SK-N-SH (cell line): Measurements from ENCODE around the gene PERM1. TPM values are rescaled to one million over a fixed set of nuclear protein-coding genes. Genes with fewer than 3 reads are reported as not detected.

Experiments
- CTCF ChIA-PET: fragments of 300-600, 350-600 bp; formaldehyde crosslinking; extraction: SDS; loops from one replicate; lab custom pipeline; 2021; lab: Yijun Ruan, JAX
- POLR2A ChIA-PET: fragments of 350-600 bp; sonication (Branson Sonifier 250); formaldehyde crosslinking; extraction: SDS; loops from one replicate; lab custom pipeline; 2020; ENCODE audit warnings: antibody characterized with exemption, inconsistent platforms; lab: Yijun Ruan, JAX
- DNase-seq: peaks from one replicate; pipeline ENCODE4 v3.0.0; 2012
- H2AFZ ChIP-seq: fragments of 200-600 bp; sonication (generic); 2 replicates; pipeline ENCODE4 v1.8.1; 2016; ENCODE audit warnings: antibody characterized with exemption, mild to moderate bottlenecking, low read depth
- H3F3A ChIP-seq: fragments of 200-600 bp; sonication (generic); replicated peaks from 2 replicates; pipeline ENCODE3; 2016; ENCODE audit warnings: antibody characterized with exemption, mild to moderate bottlenecking; ENCODE audit not compliant: insufficient read depth
- H3K27ac ChIP-seq, 2 experiments: fragments of 200-500 bp in 1 of 2; fragments of 200-600 bp in 1 of 2; sonication (Bioruptor generic) in 1 of 2; sonication (generic), shearing (Covaris generic) in 1 of 2; 2 replicates each; pipeline versions ENCODE4 v1.5.1 to v1.6.1; 2014 to 2016; ENCODE audit warnings: low read depth in 2 of 2, inconsistent platforms in 1 of 2, low read length in 1 of 2, mild to moderate bottlenecking in 1 of 2, mixed read lengths in 1 of 2
- H3K27me3 ChIP-seq: fragments of 200-600 bp; sonication (generic), shearing (Covaris generic); 2 replicates; pipeline ENCODE4 v1.6.1; 2016; ENCODE audit warnings: mixed run types; ENCODE audit not compliant: insufficient read depth
- H3K36me3 ChIP-seq, 2 experiments: fragments of 200-500 bp in 1 of 2; fragments of 200-600 bp in 1 of 2; sonication (Bioruptor generic) in 1 of 2; sonication (generic) in 1 of 2; replicated peaks in 1 of 2; 2 replicates each; pipeline versions ENCODE3 to v1.5.1; 2014 to 2016; ENCODE audit warnings: low read length in 1 of 2, mild to moderate bottlenecking in 1 of 2; ENCODE audit not compliant: insufficient read depth in 2 of 2, control insufficient read depth in 1 of 2
- H3K4me1 ChIP-seq, 2 experiments: fragments of 200-500 bp in 1 of 2; fragments of 200-600 bp in 1 of 2; sonication (Bioruptor generic) in 1 of 2; sonication (generic), shearing (Covaris generic) in 1 of 2; 2 replicates each; pipeline versions ENCODE4 v1.5.1 to v1.6.1; 2014 to 2016; ENCODE audit warnings: low read depth in 1 of 2, low read length in 1 of 2, mixed run types in 1 of 2; ENCODE audit not compliant: insufficient read depth in 2 of 2, control insufficient read depth in 1 of 2
- H3K4me2 ChIP-seq: fragments of 200-600 bp; sonication (generic), shearing (Covaris generic); 2 replicates; pipeline ENCODE4 v1.6.1; 2017; ENCODE audit warnings: mixed run types
- H3K4me3 ChIP-seq, 2 experiments: fragments of 200-500 bp in 1 of 2; fragments of 200-600 bp in 1 of 2; sonication (Bioruptor generic) in 1 of 2; sonication (generic), shearing (Covaris generic) in 1 of 2; 2 replicates each; pipeline versions ENCODE4 v1.5.1 to v1.8.1; 2014 to 2016; ENCODE audit warnings: low read depth in 2 of 2, inconsistent platforms in 1 of 2, low read length in 1 of 2, mild to moderate bottlenecking in 1 of 2, mixed read lengths in 1 of 2, moderate library complexity in 1 of 2
- H3K79me2 ChIP-seq: fragments of 200-600 bp; sonication (generic); 2 replicates; pipeline ENCODE4 v1.8.1; 2017; ENCODE audit warnings: mild to moderate bottlenecking; ENCODE audit not compliant: insufficient read depth
- H3K9ac ChIP-seq: fragments of 200-600 bp; sonication (generic); 2 replicates; pipeline ENCODE4 v1.6.1; 2017; ENCODE audit warnings: mixed run types
- H3K9me2 ChIP-seq: fragments of 200-600 bp; sonication (generic); 2 replicates; pipeline ENCODE4 v1.6.1; 2017; ENCODE audit warnings: mixed run types
- H3K9me3 ChIP-seq: fragments of 200-600 bp; sonication (generic); 2 replicates; pipeline ENCODE4 v1.6.1; 2017; ENCODE audit warnings: mixed run types, mild to moderate bottlenecking, moderate library complexity
- H4K20me1 ChIP-seq: fragments of 200-600 bp; sonication (generic); 2 replicates; pipeline ENCODE4 v1.6.1; 2017; ENCODE audit warnings: mild to moderate bottlenecking, mixed run types; ENCODE audit not compliant: insufficient read depth
- FOSL2 ChIP-seq: IDR thresholded peaks from 2 replicates; pipeline ENCODE4 v1.4.0; 2012; ENCODE audit warnings: low read depth, mild to moderate bottlenecking, moderate library complexity, borderline replicate concordance
- FOXJ3 ChIP-seq: sonication (generic); formaldehyde crosslinking; IDR thresholded peaks from 2 replicates; pipeline ENCODE4 v1.5.1; 2020; ENCODE audit warnings: mild to moderate bottlenecking, missing genetic modification reagents
- FOXM1 ChIP-seq: IDR thresholded peaks from 2 replicates; pipeline ENCODE4 v1.4.0; 2012; ENCODE audit warnings: low read depth, mild to moderate bottlenecking
- GABPA ChIP-seq: IDR thresholded peaks from 2 replicates; pipeline ENCODE4 v1.4.0; 2012; ENCODE audit warnings: low read depth, mild to moderate bottlenecking
- GATA2 ChIP-seq: sonication (generic); formaldehyde crosslinking; IDR thresholded peaks from 2 replicates; pipeline ENCODE4 v1.5.0; 2020; ENCODE audit warnings: mild to moderate bottlenecking, missing genetic modification reagents
- IRF3 ChIP-seq: fragments of 150-350 bp; IDR thresholded peaks from 2 replicates; pipeline ENCODE4 v1.6.1; 2016; ENCODE audit warnings: mild to moderate bottlenecking, low read depth, low read length
- NRF1 ChIP-seq: IDR thresholded peaks from 2 replicates; pipeline ENCODE4 v1.6.1; 2012; ENCODE audit warnings: low read depth, mild to moderate bottlenecking, low read length
- POLR2AphosphoS5 ChIP-seq: IDR thresholded peaks from 2 replicates; pipeline ENCODE4 v1.6.1; 2012; ENCODE audit warnings: low read depth, low read length
- RAD21 ChIP-seq: IDR thresholded peaks from 2 replicates; pipeline ENCODE4 v1.6.1; 2012; ENCODE audit warnings: mild to moderate bottlenecking, low read length
- RFX5 ChIP-seq: IDR thresholded peaks from 2 replicates; pipeline ENCODE4 v1.6.1; 2012; ENCODE audit warnings: mild to moderate bottlenecking, improper control_type of control experiment, low read length
- SMC3 ChIP-seq: IDR thresholded peaks from 2 replicates; pipeline ENCODE4 v1.6.1; 2012; ENCODE audit warnings: low read depth, low read length, improper control_type of control experiment
- TAF1 ChIP-seq: IDR thresholded peaks from 2 replicates; pipeline ENCODE4 v1.6.1; 2012; ENCODE audit warnings: low read depth, mild to moderate bottlenecking, low read length, moderate library complexity, borderline replicate concordance
- TEAD4 ChIP-seq: IDR thresholded peaks from 2 replicates; pipeline ENCODE4 v1.4.0; 2012; ENCODE audit warnings: mild to moderate bottlenecking, borderline replicate concordance; ENCODE audit not compliant: insufficient read depth
- USF1 ChIP-seq: IDR thresholded peaks from 2 replicates; pipeline ENCODE4 v1.4.0; 2012; ENCODE audit warnings: low read depth, borderline replicate concordance
- USF2 ChIP-seq: fragments of 150-350 bp; IDR thresholded peaks from 2 replicates; pipeline ENCODE4 v1.6.1; 2017; ENCODE audit warnings: antibody characterized with exemption, low read length, low read depth, borderline replicate concordance
- WGBS: methylation state at CpG from one replicate; pipeline ENCODE4 v1.1.6; 2017; ENCODE audit warnings: low lambda C conversion rate; 5-methylcytosine and 5-hydroxymethylcytosine counted together
- polyA plus RNA-seq, 3 experiments: library from polyadenylated mRNA; depleted of rRNA; stranded (reverse); fragments of >200 nt; gene quantifications; 2 replicates each; pipeline ENCODE4 v1.2.3, GENCODE V29; 2012

PERM1 gene
- polyA plus RNA-seq, 1 of the 3 experiments (the other 2 are of a cell fraction), result 0.25 TPM

DNA sequence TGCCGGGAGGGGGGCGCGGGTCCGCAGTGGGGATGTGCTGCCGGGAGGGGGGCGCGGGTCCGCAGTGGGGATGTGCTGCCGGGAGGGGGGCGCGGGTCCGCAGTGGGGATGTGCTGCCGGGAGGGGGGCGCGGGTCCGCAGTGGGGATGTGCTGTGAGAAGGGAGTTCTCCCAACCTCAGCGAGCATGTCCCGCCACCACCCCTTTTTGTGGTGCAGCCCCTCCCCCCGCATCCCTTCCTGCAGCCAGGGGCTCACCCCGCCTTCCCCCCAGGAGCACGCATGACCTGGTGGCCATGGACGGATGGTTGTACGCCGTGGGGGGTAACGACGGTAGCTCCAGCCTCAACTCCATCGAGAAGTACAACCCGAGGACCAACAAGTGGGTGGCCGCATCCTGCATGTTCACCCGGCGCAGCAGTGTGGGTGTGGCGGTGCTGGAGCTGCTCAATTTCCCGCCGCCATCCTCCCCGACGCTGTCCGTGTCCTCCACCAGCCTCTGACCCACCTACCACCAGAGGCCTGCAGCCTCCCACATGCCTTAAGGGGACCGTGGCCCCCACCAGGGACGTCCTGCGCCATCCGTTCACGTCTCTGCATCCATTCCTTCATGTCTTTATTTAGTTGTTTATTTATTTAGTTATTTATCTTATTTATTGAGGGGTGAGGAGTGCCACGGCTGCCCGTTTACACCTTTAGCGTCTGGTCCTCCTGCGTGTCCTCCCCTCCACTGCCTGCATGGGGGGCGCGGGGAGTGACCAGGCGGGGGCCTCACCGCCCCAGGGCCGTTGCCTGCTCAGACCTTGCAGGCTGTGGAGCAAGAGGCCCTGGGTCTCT is 17.0 kb downstream of the PERM1 start:
- Histone ChIP-seq H3K4me2 (no peak overlapping the region), H3K36me3 (peaks cover 0 to 14% of the 10 kb centered on the region in 2 experiments), H4K20me1 (no peaks in the 10 kb centered on the region), H3K27me3 (no peaks in the 10 kb centered on the region), H3F3A (no peaks in the 10 kb centered on the region), H3K79me2 (no peaks in the 10 kb centered on the region), H3K4me3 (no peak overlapping the region), H3K9me3 (no peaks in the 10 kb centered on the region), H2AFZ (no peak overlapping the region), H3K9me2 (no peaks in the 10 kb centered on the region), H3K27ac (no peak overlapping the region), H3K9ac (no peak overlapping the region)
- DNase-seq, result no peak
- 97% methylated on average over 32 of the region's 51 CpGs for WGBS
- ChIA-PET CTCF (interaction anchor here (1.0 to 2.3 kb wide), 2 partner anchors 11 to 20 kb away, joined by 3 to 8 read pairs; no protein-coding TSS in a partner anchor), POLR2A (no interaction called here)
- TF ChIP-seq RAD21, result no peak
- TF ChIP-seq FOXM1, result no peak
- no peak for TF ChIP-seq TEAD4
- no peak for TF ChIP-seq USF2
- no peak for TF ChIP-seq GATA2 (CRISPR knock-in tag)
- no peak for TF ChIP-seq GABPA
- TF ChIP-seq RFX5, result no peak
- TF ChIP-seq FOSL2, result no peak
- no peak for TF ChIP-seq TAF1
- no peak for TF ChIP-seq IRF3
- no peak for TF ChIP-seq POLR2AphosphoS5
- TF ChIP-seq FOXJ3, result no peak
- no peak for TF ChIP-seq SMC3
- TF ChIP-seq, all 33 proteins: peak for 0
- H3K4me1 ChIP-seq, result peaks cover 0 to 7% of the 10 kb centered on the region in 2 experiments; a peak in 1 of 4 replicates

GRCh38 chr1:963746-964525 is 18.0 kb downstream of the PERM1 start:
- Histone ChIP-seq H3K9me3 (no peaks in the 10 kb centered on the region), H3K27ac (no peak overlapping the region), H3K4me3 (no peak overlapping the region), H3K9ac (no peak overlapping the region), H3K36me3 (peaks cover 0 to 14% of the 10 kb centered on the region in 2 experiments), H4K20me1 (no peaks in the 10 kb centered on the region), H2AFZ (no peak overlapping the region), H3K27me3 (no peaks in the 10 kb centered on the region), H3F3A (no peaks in the 10 kb centered on the region), H3K9me2 (no peaks in the 10 kb centered on the region), H3K4me2 (no peak overlapping the region), H3K4me1 (peaks cover 0 to 7% of the 10 kb centered on the region in 2 experiments; a peak in 1 of 4 replicates), H3K79me2 (peaks cover 1% of the 10 kb centered on the region)
- 96% methylated on average over 41 of the region's 47 CpGs for WGBS
- no peak for TF ChIP-seq USF1
- TF ChIP-seq RFX5, result no peak
- no peak for TF ChIP-seq NRF1
- TF ChIP-seq FOXM1, result no peak
- DNase-seq, result no peak
- ChIA-PET CTCF (interaction anchor here (1.2 to 2.3 kb wide), 3 partner anchors 12 to 59 kb away, joined by 3 to 8 read pairs (median 3); no protein-coding TSS in a partner anchor), POLR2A (no interaction called here)
